Left hindlimb (tissue), 1 donor: ENCODE measurements around the gene CCBE1.
A peak's percentile ranks its signal among the peaks of the same experiment; 100 is the strongest.
"Not testable (repeated sequence)": the region's sequence is repeated elsewhere in the genome, so short reads cannot be mapped to it uniquely, and the experiment has no call there.

Experiments
- DNase-seq: peaks from one replicate; pipeline ENCODE4 v3.0.0-alpha.2; 2018

The CCBE1 gene

GRCh38 chr18:59697236-59697932 lies at the start of gene CCBE1:
Gene CCBE1 (minus strand): TSS chr18:59697423.
- DNase-seq: peak; percentile 69

GRCh38 chr18:59744271-59744721 lies 47.1 kb upstream of the CCBE1 start:
- DNase-seq: no peak

GRCh38 chr18:59743566-59743965 lies 46.3 kb upstream of the CCBE1 start:
- DNase-seq: no peak

- no peak for DNase-seq
Measured at GRCh38 chr18:59742325-59743111, 45.3 kb upstream of the CCBE1 start.

GRCh38 chr18:59740141-59740540 lies 42.9 kb upstream of the CCBE1 start:
- DNase-seq: no peak

GRCh38 chr18:59737776-59738300 lies 40.6 kb upstream of the CCBE1 start:
- no peak for DNase-seq

- not testable (repeated sequence) for DNase-seq
Measured at GRCh38 chr18:59737335-59737734, 40.1 kb upstream of the CCBE1 start.

GRCh38 chr18:59736061-59736460 lies 38.8 kb upstream of the CCBE1 start:
- no peak for DNase-seq

GRCh38 chr18:59735269-59735860 lies 38.1 kb upstream of the CCBE1 start:
- DNase-seq: no peak

- DNase-seq: no peak
Measured at GRCh38 chr18:59733421-59733820, 36.2 kb upstream of the CCBE1 start.

- DNase-seq: no peak
Measured at GRCh38 chr18:59730896-59731295, 33.7 kb upstream of the CCBE1 start.

GRCh38 chr18:59729781-59730180 lies 32.6 kb upstream of the CCBE1 start:
- DNase-seq: no peak

GRCh38 chr18:59728816-59729215 lies 31.6 kb upstream of the CCBE1 start:
- no peak for DNase-seq

GRCh38 chr18:59725142-59725541 lies 27.9 kb upstream of the CCBE1 start:
- DNase-seq: no peak

GRCh38 chr18:59724103-59724502 lies 26.9 kb upstream of the CCBE1 start:
- no peak for DNase-seq

- no peak for DNase-seq
Measured at GRCh38 chr18:59721931-59722330, 24.7 kb upstream of the CCBE1 start.

GRCh38 chr18:59721211-59721610 lies 24.0 kb upstream of the CCBE1 start:
- DNase-seq: no peak

- DNase-seq: peak; percentile 55
Measured at GRCh38 chr18:59719544-59720181, 22.4 kb upstream of the CCBE1 start.

- peak; percentile 44 for DNase-seq
Measured at GRCh38 chr18:59718464-59719157, 21.4 kb upstream of the CCBE1 start.

- no peak for DNase-seq
Measured at GRCh38 chr18:59718108-59718463, 20.9 kb upstream of the CCBE1 start.

- no peak for DNase-seq
Measured at GRCh38 chr18:59717291-59717690, 20.1 kb upstream of the CCBE1 start.

GRCh38 chr18:59715966-59716369 lies 18.7 kb upstream of the CCBE1 start:
- DNase-seq: no peak

GRCh38 chr18:59715445-59715844 lies 18.2 kb upstream of the CCBE1 start:
- no peak for DNase-seq
